Ramos (cell line): ENCODE measurements around the gene HMBS.

Experiments
- in situ Hi-C: fragments of 300-500 bp; cut with MboI; formaldehyde crosslinking; loops from one replicate; pipeline ENCODE4 v1.14.3; 2022; ENCODE audit warnings: low sequenced_read_pairs; ENCODE audit not compliant: unreplicated experiment

HMBS gene

DNA sequence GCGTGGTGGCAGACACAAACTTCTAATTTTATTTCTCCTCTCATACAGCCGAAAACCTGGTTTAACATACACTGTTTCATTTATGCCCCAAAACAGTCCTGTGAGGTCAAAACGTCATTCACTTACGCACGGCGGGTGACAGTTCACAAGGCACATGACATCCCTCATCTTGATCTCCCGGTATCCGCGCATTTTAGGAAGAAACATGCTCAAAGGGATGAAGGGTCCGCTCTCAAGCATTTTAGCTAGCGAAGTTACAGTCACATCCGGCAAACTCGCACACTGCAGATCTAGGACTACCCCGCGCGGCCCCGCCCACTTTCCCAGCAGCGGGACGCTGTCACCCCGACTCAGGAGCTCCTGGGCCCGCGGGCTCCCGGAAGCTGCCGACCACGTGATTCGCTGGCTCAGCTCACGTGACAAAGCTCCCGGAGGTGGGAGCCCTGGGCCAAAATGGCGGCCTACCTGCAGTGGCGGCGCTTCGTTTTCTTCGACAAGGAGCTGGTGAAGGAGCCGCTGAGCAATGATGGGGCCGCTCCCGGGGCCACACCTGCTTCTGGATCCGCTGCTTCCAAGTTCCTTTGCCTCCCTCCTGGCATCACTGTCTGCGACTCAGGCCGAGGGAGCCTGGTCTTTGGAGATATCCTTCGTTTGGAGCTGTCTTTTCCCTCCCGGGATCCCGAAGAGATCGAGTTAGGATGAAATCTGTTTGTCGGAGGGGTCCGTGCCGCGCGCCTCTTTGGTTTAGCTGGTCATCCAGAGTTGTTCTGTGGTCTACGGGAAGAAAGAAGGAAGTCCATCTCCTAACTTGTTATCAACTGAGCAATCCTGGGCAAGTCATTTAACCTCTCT, 17.1 kb upstream of the HMBS start, which contains the start of gene VPS11:
Gene VPS11 (plus strand): TSS at position 448 of the 852 bp plus-strand sequence. CDS start 6 bp downstream, at position 454.
- in situ Hi-C loops: no loop called here

- in situ Hi-C loops: no loop called here
Observed at GRCh38 chr11:119077839-119078238, 6.8 kb upstream of the HMBS start.

- in situ Hi-C loops: no loop called here
Observed at GRCh38 chr11:119078675-119079420, 5.8 kb upstream of the HMBS start.

GRCh38 chr11:119081682-119082260, 2.9 kb upstream of the HMBS start:
- in situ Hi-C loops: no loop called here

DNA sequence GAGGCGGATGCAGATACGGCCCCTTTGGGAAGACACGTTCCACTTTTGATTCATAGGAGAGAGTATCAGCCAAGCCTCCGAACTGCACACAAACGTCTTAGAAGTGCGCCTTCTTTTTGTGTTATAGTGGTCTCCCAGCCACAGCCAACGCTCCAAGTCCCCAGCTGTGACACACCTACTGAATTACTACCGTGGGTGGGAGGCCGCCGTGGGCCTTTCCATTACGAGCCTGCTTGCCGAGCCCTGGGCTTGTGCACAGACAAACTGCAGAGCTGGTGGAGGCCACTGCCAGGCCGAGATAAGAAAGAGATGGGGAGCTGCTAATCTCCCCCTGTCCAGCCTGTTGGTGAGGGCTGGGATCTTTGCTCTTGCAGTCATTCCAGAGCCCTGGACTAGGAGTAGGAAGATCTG, 761 bp downstream of the HMBS start:
- in situ Hi-C loops: no loop called here

GRCh38 chr11:119087123-119087522, 2.4 kb downstream of the HMBS start:
- in situ Hi-C loops: no loop called here

DNA sequence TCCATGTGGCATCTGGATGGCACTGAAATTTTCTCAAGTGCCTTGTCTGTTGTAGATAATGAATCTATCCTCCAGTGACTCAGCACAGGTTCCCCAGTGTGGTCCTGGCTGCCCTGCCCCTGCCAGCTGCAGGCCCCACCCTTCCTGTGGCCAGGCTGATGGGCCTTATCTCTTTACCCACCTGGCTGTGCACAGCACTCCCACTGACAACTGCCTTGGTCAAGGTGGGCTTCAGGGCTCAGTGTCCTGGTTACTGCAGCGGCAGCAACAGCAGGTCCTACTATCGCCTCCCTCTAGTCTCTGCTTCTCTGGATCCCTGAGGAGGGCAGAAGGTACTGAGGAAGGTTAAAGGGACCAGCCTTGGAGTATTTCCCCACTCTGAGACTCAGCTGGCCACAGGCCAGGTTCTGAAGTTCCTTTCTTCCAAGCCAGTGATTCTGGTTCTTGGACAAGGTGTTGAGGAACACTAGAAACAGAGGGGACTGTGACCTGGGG, 3.1 kb downstream of the HMBS start:
- in situ Hi-C loops: no loop called here

- in situ Hi-C loops: no loop called here
Observed at GRCh38 chr11:119088406-119088805, 3.7 kb downstream of the HMBS start.

DNA sequence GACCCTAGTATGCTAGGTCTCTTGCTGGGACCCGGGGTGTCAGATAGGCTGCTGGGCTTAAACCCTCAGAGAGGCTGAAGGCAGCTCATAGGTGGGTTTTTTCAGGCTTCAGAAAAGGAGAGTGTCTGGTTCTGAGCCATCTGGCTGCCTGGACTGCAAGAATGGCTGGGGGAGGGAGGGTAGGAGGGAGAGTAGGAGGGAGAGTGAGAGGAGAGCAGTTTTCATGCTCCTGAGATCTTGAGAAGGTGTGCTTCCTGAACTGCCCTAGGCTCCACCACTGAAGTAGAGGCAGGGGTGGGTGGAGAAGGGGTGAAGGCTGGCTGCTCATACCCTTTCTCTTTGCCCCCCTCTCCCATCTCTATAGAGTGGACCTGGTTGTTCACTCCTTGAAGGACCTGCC, 4.6 kb downstream of the HMBS start:
- in situ Hi-C loops: no loop called here

DNA sequence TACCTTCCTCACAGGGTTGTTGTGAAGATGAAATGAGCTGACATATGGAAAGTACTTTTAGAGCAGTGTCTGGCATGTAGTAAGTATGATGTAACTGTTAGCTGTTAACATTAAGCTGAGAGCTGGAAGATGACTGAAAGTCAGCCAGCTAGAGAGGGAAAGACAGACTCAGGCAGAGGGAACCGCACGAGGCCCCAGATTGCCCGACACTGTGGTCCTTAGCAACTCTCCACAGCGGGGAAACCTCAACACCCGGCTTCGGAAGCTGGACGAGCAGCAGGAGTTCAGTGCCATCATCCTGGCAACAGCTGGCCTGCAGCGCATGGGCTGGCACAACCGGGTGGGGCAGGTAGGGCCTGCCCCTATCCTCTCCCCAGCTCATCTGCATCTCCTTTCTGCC, 6.5 kb downstream of the HMBS start:
- in situ Hi-C loops: no loop called here

- in situ Hi-C loops: no loop called here
Observed at GRCh38 chr11:119091966-119092879, 7.5 kb downstream of the HMBS start.

GRCh38 chr11:119092880-119093842, 8.5 kb downstream of the HMBS start:
- in situ Hi-C loops: no loop called here

DNA sequence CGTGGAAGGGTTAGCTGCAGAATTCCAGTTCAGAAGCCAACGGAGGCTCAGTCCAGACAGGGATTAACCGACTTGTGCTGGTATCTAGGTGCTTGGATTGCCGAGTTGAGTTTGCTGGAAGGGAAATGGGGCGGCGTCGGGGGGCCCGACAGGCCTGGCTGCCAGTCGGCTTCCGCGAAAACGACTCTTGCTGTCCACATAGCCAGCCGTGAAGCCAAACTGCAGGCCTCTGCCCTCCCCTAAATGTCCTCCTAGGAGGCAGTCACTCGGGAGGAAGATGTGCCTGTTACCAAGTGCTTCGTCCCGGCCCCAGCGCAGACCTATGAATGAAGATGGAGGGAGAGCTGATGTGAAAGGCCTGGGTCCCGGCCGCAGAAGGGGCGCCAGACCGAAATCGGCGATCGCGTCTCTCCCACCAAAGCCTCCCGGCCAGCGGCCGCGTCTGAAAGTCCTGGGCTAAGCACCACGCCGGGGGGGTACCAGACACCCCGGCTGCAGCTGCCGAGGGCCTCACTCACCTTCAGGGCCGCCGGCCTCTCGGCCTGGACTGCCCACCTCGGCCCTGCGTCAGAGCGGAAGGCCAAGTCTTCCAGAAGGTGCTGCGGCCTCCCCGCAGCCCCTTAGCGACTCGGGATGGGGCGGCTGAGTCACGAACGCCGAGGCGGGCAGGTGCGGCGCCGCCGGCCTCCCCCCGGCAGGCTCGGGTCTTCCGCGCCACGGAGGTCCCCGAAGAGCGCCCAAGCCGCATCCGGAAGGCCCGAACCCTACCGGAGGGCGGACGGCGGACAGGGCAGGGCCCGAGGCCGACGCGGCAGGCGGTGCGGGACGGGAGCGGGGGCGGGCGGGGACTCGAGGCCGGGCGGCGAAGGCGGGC, 9.5 kb downstream of the HMBS start:
- in situ Hi-C loops: no loop called here

DNA sequence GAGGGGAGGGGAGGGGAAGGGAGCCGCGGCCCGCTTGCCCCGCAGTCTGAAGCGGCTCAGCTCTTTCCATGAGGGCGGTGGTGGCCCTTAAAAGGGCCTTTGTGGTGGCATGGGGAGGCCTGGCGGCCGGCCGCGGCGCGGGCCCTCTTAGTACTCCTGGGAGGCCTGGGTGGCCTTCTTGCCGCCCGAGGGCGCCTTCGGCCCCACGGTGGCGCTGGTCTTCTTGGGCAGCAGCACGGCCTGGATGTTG, 10.1 kb downstream of the HMBS start:
- in situ Hi-C loops: no loop called here

GRCh38 chr11:119095066-119095880, 10.6 kb downstream of the HMBS start:
- in situ Hi-C loops: no loop called here

GRCh38 chr11:119099711-119100110, 15.0 kb downstream of the HMBS start:
- in situ Hi-C loops: no loop called here

DNA sequence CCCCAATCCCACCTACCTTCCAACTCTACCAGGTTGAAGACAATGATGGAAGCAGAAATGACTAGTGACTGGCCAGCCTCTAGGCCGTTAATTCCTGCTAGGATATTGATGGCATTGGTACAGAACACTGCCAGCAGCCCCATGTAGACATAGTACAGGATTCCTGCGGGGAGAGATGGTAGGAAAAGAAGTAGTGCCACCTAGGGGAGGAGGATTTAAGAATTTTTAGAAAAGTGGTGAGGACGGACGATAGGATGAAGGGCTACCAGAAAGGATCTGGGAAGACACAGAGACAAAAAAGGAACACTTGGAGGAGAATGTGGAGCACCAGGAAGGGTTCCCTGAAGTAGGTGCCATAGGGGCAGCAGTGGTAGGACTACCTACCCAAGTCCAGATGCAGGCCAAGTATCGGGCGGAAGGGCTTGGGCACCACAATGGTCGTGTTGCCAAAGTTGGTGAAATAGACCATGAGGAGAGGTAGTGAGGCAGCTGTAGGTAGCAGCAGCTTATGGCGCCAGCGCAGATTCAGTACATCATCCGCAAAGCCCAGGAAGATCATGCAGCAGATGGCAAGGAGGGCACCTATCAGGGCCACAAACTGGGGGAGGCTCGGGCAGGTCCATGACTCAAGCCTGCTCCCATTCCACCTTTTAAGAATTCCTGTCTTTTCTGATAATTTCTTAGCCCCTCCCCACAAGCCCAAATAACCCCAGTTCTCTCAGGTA, 15.7 kb downstream of the HMBS start:
- in situ Hi-C loops: no loop called here
